Epithelial cell of prostate (primary cell): ENCODE measurements around the gene GYS2.
"Not testable (repeated sequence)": the region's sequence is repeated elsewhere in the genome, so short reads cannot be mapped to it uniquely, and the experiment has no call there.

Experiments
- DNase-seq: peaks from one replicate; pipeline ENCODE4 v3.0.0-alpha.2; 2011; ENCODE audit warnings: low read depth, low spot score
- H3K27ac ChIP-seq: fragments of 450-650 bp; 2 replicates; pipeline ENCODE4 v1.5.1; 2017; ENCODE audit warnings: mild to moderate bottlenecking

GYS2 gene

GRCh38 chr12:21606175-21606574, 1.5 kb upstream of the GYS2 start:
- DNase-seq: no peak
- no peak overlapping the region for H3K27ac ChIP-seq

GRCh38 chr12:21602774-21603173, 1.9 kb downstream of the GYS2 start:
- no peak for DNase-seq

DNA sequence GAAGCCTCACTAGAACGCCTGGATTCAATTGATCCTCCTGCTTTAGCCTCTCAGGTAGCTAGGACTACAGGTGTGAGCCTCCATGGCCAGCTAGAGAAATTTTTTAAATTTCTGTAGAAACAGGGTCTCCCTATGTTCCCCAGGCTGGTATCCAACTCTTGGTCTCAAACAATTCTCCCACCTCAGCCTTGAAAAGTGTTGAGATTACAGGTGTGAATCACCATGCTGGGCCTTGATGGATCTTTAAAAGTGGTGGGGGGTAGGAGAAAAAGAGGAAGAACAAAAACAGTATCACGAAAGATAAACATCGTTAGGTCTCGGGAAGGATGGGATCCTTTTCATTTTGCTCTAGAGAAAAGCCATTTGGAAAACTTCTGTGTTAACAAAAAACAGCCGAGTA, 4.5 kb downstream of the GYS2 start:
- no peak overlapping the region for H3K27ac ChIP-seq
- no peak for DNase-seq

More at GRCh38 chr12:21602774-21603173, 1.9 kb downstream of the GYS2 start:
- H3K27ac ChIP-seq: no peak overlapping the region

DNA sequence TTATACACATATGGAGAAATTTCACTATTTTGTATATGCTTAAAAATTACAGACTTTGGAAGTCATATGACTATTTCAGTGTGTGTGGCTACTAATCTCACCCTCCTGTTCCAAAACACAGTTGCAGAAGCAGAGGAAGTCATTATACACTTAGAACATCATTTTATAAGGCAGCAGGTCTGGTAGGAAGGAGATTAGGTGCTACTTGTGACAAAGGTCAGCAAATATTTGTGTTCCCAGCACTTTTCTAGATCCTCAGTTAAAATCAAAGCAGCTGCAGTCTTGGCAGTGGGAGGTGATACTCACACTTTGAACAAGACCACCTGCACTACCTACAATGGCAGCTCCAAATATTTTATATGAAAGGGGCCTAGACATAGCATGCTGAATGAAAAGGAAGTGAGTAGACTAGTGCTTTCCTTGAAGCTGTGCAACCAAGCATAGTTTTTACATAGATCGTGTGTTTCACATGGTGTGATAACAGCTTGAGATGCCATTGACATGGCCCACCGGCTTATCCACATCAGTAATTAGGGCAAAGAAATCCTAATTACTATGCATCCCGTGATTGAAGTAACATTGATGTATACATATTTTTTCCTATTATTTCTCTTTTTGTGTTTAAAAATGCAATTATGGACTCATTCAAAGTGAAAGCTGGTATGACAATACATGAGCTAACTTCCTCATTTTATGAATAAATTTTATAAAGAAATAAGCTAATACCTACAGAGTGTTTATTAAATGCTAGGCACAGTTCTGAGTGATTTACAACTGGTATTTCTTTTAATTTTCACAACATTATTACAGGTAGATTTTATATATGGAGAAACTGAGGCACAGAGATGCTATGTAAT, 5.3 kb downstream of the GYS2 start:
- DNase-seq: no peak
- H3K27ac ChIP-seq: no peak overlapping the region

- no peak overlapping the region for H3K27ac ChIP-seq
- DNase-seq: no peak
Measured at GRCh38 chr12:21598651-21599050, 6.0 kb downstream of the GYS2 start.

- DNase-seq: not testable (repeated sequence)
Measured at GRCh38 chr12:21595356-21595755, 9.3 kb downstream of the GYS2 start.

DNA sequence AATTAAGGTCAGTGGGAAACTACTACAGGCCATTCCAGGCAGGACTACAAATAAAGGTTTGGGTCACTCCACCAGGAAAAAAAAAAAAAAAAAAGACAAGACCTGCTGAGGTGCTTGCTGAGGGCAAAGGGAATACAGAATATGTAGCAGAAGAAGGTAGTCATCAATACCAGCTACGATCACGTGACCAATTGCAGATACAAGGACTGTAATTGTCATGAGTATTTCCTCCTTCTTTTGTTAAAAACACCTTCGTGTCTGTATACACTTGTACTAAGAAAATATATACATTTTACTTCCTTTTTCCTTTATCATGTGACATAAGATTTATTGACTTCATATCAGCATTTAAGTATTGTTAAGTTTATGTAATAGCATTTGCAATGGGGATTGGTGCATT, 19.2 kb downstream of the GYS2 start:
- no peak overlapping the region for H3K27ac ChIP-seq
- DNase-seq: no peak

More at GRCh38 chr12:21595356-21595755, 9.3 kb downstream of the GYS2 start:
- H3K27ac ChIP-seq: not testable (repeated sequence)

- not testable (repeated sequence) for H3K27ac ChIP-seq, DNase-seq
Measured at GRCh38 chr12:21584403-21585182, 20.1 kb downstream of the GYS2 start.

GRCh38 chr12:21583587-21583986, 21.1 kb downstream of the GYS2 start:
- H3K27ac ChIP-seq: no peak overlapping the region
- DNase-seq: no peak

- no peak for DNase-seq
- H3K27ac ChIP-seq: no peak overlapping the region
Measured at GRCh38 chr12:21580748-21581516, 23.7 kb downstream of the GYS2 start.

DNA sequence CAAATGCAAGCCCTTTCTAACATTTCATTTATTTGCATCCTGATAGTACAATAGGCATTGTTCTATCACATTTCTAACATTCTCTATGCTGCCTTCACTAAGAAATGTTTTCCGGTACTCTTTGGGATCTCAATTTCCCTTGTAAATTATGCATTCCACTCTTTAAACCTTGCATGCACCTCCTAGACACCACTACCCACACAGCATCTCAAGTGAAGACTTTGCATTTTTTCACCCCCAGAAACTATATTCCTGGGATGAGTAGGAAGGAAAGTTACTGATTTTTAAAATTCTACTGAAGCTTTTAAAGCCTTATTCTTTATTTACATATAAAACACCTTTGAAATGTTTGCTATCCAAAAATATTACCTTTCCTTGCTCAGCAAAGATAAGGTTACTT, 27.1 kb downstream of the GYS2 start:
- no peak for DNase-seq
- no peak overlapping the region for H3K27ac ChIP-seq

GRCh38 chr12:21576431-21576830, 28.2 kb downstream of the GYS2 start:
- H3K27ac ChIP-seq: no peak overlapping the region

DNA sequence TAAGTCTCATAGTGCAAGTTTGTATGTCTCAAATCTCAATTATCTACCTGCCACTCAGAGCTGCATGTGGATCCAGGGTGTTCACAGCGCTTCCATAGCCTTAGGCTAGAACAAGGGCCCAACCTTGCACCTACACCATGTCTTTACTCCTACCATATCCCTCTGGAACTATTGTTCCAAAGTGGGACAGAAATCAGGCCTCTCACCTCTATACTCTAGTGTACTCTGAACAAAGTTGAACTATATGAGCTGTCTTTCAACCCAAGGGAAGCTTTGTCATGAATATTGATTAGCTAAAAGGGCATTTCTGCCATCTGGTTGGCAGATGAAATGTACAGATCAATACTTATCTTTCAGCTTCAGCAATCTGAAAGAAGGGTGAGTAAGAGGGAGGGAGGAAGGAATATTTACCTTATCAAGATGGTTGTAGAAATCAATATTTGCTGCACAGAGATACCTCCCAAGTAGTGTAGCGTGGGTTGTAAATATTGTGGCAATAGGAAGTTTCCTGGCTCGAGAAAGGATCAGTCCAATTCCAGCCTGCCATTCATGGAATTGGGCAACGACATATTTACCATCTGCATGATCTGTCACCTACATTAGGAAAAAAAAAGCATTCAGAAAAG, 30.8 kb downstream of the GYS2 start:
- no peak overlapping the region for H3K27ac ChIP-seq
- DNase-seq: no peak

More at GRCh38 chr12:21576431-21576830, 28.2 kb downstream of the GYS2 start:
- no peak for DNase-seq

GRCh38 chr12:21571046-21571445, 33.6 kb downstream of the GYS2 start:
- no peak for DNase-seq
- H3K27ac ChIP-seq: no peak overlapping the region

DNA sequence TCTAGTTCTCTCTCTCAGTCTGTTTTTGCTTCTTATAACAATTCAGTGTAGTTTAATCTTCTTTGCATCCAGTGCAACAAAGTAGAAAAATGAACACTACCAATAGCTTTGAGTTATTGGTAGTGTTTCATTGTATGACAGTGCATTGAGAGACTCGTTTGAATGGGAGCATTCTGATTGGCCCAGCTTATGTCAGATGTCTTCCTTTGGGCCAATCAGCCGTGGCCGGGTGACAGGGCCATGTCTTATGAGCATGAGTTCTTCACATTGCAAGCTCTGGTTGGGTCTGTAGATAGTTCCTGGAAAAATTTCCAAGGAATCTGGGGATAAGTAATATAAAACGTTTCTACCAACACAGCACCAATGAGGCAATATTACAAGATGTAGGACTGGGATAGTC, 36.5 kb downstream of the GYS2 start:
- no peak overlapping the region for H3K27ac ChIP-seq
- no peak for DNase-seq

DNA sequence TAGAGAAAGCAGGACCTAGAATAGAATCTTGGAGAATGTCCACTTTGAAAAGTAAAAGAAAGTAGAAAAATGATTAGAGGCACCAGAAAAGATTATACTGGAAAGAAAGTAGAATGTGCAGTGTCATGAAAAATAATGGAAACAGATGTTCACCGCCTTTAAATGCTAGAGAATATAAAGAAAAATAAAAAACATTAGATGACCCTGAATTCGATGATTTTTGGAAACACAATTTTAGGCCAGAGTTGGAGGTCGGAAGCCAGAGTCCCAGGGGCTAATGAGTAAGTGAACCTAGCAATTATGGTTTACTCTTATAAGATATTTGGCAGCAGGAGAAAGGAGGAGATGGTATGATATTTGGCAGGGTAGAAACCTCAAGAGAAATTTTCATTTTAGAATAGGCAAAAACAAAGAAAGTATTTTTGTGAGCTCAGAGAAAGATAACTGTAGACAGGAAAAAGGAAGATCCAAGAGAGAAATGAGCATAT, 37.7 kb downstream of the GYS2 start:
- no peak overlapping the region for H3K27ac ChIP-seq
- no peak for DNase-seq

GRCh38 chr12:21566223-21566906, 38.3 kb downstream of the GYS2 start:
- no peak overlapping the region for H3K27ac ChIP-seq
- DNase-seq: no peak

- no peak for DNase-seq
- no peak overlapping the region for H3K27ac ChIP-seq
Measured at GRCh38 chr12:21562859-21563258, 41.8 kb downstream of the GYS2 start.

DNA sequence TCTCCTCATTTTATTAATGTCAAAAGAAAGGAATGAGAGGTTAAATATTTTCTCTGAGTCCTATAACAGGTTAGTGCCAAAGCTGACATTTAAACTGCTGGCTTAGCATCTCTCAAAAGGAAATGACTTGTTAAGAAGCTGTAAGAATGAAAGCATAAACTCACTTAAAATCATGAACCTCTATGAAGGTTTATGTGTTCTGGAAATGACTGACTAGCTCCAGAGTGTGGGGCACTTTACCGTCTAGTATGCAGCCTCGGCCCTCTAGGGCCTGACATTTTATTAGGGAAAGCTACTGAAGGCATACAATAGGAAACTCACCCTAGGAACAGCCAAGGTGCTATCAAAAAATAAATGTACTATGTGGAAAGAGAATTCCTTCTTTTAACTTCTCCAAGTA, 43.5 kb downstream of the GYS2 start:
- H3K27ac ChIP-seq: peak overlapping the region; percentile 72
- DNase-seq: no peak
